ENCODE measurements around the gene ABHD10.

Gene ABHD10

DNA sequence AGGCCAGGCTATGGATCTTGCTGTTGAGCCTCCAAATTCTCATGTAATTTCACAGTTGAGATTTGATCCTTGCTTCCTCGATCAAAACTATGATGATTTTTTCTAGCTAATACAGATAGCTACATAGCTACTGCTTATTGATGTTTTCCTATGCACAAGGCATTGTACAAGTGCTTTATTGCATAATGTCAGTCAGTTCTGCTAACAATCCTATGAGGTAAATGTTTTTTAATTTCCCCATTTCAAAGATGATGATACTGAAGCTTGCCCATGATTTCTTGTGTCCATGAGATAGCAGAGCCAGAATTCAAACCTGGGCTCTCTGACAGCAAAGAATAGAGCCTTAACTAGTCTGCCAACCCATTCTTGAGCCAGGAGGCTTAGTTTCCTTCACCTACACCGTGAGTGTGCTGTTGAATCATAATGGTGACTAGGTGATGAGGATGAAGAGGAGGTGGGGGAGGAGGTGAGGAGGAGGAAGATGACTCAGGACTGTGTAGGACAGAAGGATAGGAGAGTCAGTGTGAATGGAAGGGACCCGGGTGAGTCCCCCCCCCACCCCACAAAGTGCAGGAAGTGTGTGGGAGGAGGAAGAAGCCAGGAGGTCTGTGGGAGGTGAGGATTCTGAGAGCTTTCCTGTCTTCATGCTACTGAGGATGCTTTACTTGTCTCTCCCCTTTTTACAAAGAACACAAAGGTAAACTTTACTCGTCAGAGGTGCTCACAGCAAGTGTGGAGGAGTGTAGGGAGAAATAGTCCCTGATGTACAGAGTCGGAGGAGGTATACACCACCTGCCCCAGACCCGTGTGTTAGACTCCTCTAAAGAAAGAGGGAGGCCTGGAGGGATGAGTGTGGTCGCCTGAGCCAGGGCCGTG, 23.5 kb downstream of the ABHD10 start:
- Mint-ChIP-seq H3K27me3 (peaks cover 8% of the 10 kb centered on the region), H3K4me3 (no peak overlapping the region), H3K9me3 (no peaks in the 10 kb centered on the region), H3K36me3 (no peaks in the 10 kb centered on the region), H3K27ac (no peak overlapping the region), H3K4me1 (peaks cover 22% of the 10 kb centered on the region)
- ATAC-seq: no peak

DNA sequence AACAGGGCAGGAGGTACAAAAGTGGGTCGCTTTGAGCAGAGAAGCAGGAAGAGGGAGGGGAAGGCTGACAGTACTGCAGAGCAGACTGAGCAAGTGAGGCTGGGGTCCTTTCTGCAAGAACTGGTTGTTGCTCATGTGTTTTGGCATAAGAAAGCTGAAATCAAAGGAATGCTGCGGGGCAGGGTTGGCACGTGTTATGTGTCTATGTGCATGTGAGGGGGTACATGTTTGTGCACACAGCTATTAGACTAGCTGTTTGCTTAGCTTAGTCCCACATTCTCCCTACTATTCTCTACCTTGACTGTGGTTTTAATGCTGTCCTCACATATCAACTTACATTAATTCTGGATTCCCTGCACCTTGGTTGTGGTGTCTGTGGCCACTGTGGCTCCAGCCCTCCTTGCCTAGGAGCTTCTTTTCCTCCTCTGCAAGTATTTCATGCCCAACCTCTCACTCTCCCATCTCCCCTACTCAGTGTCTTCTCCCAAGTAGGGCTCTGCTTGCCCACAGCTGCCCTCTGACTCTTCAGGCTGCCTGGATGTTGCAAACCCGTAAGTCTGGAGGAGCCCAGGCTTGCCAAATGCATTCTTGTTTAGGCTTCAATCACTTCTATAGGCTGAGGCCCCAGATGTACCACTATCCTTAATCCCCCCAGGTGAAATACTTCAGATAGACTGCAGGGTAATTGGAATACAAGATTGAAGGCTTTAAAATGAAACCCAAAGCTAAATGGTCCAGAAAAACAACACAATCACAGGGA, 24.7 kb downstream of the ABHD10 start:
- H3K27ac Mint-ChIP-seq: no peak overlapping the region
- no peaks in the 10 kb centered on the region for H3K9me3 Mint-ChIP-seq
- H3K36me3 Mint-ChIP-seq: no peaks in the 10 kb centered on the region
- peaks cover 21% of the 10 kb centered on the region for H3K4me1 Mint-ChIP-seq
- peaks cover 8% of the 10 kb centered on the region for H3K27me3 Mint-ChIP-seq
- no peak overlapping the region for H3K4me3 Mint-ChIP-seq
- no peak for ATAC-seq

GRCh38 chr3:112004187-112004586, 25.4 kb downstream of the ABHD10 start:
- no peak for ATAC-seq
- H3K9me3 Mint-ChIP-seq: no peaks in the 10 kb centered on the region
- no peaks in the 10 kb centered on the region for H3K36me3 Mint-ChIP-seq
- peaks cover 3% of the 10 kb centered on the region for H3K27me3 Mint-ChIP-seq
- no peak overlapping the region for H3K4me3 Mint-ChIP-seq
- no peak overlapping the region for H3K27ac Mint-ChIP-seq
- peaks cover 14% of the 10 kb centered on the region for H3K4me1 Mint-ChIP-seq

DNA sequence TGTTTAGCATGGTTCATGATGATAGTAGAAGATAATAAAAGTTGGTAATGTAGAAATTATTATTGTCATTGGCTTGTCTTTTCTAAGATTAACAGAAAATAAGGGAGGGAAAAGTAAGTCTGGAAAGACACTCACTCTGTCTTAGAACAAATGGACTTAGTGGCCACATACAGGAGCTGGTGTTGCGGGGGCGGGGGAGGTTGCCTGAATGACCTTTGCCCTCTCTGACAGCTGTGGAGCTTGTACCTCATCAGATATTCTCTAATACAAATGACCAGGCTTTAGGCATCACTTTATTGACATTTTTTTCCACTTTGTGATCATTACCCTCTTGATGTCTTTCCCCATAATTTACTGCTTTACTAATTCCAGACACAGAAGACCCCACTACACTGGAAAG, 25.8 kb downstream of the ABHD10 start:
- H3K4me3 Mint-ChIP-seq: no peak overlapping the region
- peaks cover 9% of the 10 kb centered on the region for H3K4me1 Mint-ChIP-seq
- no peak overlapping the region for H3K27ac Mint-ChIP-seq
- no peaks in the 10 kb centered on the region for H3K36me3 Mint-ChIP-seq
- H3K9me3 Mint-ChIP-seq: no peaks in the 10 kb centered on the region
- ATAC-seq: no peak
- H3K27me3 Mint-ChIP-seq: no peaks in the 10 kb centered on the region

DNA sequence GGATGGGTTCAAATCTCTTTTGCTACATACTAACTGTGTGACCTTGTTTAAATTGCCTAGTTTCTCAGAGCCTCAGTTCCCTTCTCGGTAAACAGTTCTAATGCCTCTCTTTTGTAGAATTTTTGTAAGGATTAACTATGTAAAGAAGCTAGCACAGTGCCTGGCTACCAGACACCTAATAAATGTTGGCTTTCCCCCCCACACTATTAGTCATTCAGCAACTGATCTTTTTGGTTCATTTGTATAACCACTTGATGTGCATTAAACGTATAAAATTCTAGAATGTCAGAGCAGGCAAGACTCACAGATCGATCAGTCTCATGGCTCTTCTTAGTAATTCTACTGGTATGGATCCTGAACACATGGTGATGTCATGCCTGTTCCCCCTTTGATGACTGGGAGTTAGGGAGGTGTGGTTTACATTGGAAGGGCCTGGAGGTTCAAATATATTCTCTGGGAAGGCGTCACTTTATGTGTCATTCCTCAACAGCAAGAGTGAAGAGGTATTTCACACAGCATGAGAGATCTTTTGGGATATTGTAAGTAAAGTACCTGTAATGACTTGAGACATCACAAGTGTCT, 26.4 kb downstream of the ABHD10 start:
- no peaks in the 10 kb centered on the region for H3K36me3 Mint-ChIP-seq
- H3K9me3 Mint-ChIP-seq: no peaks in the 10 kb centered on the region
- no peaks in the 10 kb centered on the region for H3K27me3 Mint-ChIP-seq
- peaks cover 7% of the 10 kb centered on the region for H3K4me1 Mint-ChIP-seq
- no peak for ATAC-seq
- H3K4me3 Mint-ChIP-seq: no peak overlapping the region
- no peak overlapping the region for H3K27ac Mint-ChIP-seq

GRCh38 chr3:112007633-112008032, 28.8 kb downstream of the ABHD10 start:
- no peak overlapping the region for H3K27ac Mint-ChIP-seq
- H3K36me3 Mint-ChIP-seq: no peaks in the 10 kb centered on the region
- H3K4me1 Mint-ChIP-seq: peaks cover 6% of the 10 kb centered on the region
- no peaks in the 10 kb centered on the region for H3K27me3 Mint-ChIP-seq
- H3K4me3 Mint-ChIP-seq: no peak overlapping the region
- ATAC-seq: no peak
- no peaks in the 10 kb centered on the region for H3K9me3 Mint-ChIP-seq

DNA sequence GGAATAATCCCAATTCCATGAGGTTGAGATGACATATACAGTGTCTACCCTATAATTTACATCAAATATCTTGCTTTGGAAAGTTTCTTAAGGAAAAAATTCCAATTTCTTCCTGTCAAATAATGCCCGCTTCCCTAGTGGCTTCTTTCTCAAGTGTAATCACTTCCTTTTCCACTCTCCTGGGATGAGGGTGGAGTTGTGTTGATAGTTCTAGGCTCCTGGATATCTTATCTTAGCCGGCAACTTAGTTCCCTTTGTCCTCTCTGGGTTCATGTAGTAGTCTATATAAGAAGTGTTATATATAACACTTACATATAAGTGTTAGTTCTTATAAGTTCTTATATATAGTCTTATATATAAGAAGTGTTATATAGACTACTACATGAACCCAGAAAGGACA, 30.8 kb downstream of the ABHD10 start:
- Mint-ChIP-seq H3K4me1 (peaks cover 19% of the 10 kb centered on the region), H3K27me3 (no peaks in the 10 kb centered on the region), H3K27ac (no peak overlapping the region), H3K36me3 (no peaks in the 10 kb centered on the region), H3K4me3 (no peak overlapping the region), H3K9me3 (no peaks in the 10 kb centered on the region)
- ATAC-seq: no peak

GRCh38 chr3:112010636-112011035, 31.8 kb downstream of the ABHD10 start:
- H3K27ac Mint-ChIP-seq: no peak overlapping the region
- no peak for ATAC-seq
- H3K4me1 Mint-ChIP-seq: peaks cover 19% of the 10 kb centered on the region
- no peaks in the 10 kb centered on the region for H3K9me3 Mint-ChIP-seq
- H3K36me3 Mint-ChIP-seq: no peaks in the 10 kb centered on the region
- no peak overlapping the region for H3K4me3 Mint-ChIP-seq
- no peaks in the 10 kb centered on the region for H3K27me3 Mint-ChIP-seq

DNA sequence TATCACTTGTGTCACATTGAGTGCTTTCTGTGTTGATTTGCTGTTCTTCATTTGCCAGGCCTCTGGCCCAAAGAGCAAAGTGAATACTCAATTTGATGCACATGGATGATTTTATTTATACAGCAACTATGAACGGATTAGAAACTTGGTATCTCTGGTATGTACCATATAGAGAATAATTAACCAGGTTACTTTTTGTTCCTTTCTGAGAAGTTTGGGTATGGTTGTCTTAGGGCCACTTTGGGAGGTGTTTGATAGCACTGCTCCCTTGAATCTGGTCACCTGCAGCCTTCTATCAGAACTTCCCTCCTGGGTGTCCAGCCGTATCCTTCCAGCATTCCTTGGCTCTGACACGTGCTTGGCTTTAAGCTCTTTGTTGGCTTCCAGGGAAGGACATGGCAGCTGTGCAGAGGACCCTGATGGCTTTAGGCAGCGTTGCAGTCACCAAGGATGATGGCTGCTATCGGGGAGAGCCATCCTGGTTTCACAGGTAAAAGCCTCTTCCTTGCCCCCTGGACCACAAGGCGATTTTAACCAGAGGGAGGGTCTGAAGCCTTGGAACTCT, 32.6 kb downstream of the ABHD10 start:
- ATAC-seq: no peak
- Mint-ChIP-seq H3K4me1 (peaks cover 19% of the 10 kb centered on the region), H3K27me3 (no peaks in the 10 kb centered on the region), H3K36me3 (no peaks in the 10 kb centered on the region), H3K27ac (no peak overlapping the region), H3K9me3 (no peaks in the 10 kb centered on the region), H3K4me3 (no peak overlapping the region)

GRCh38 chr3:112012205-112012992, 33.6 kb downstream of the ABHD10 start:
- ATAC-seq: no peak
- no peaks in the 10 kb centered on the region for H3K27me3 Mint-ChIP-seq
- H3K4me1 Mint-ChIP-seq: peaks cover 19% of the 10 kb centered on the region
- no peaks in the 10 kb centered on the region for H3K9me3 Mint-ChIP-seq
- H3K27ac Mint-ChIP-seq: no peak overlapping the region
- no peaks in the 10 kb centered on the region for H3K36me3 Mint-ChIP-seq
- H3K4me3 Mint-ChIP-seq: no peak overlapping the region

DNA sequence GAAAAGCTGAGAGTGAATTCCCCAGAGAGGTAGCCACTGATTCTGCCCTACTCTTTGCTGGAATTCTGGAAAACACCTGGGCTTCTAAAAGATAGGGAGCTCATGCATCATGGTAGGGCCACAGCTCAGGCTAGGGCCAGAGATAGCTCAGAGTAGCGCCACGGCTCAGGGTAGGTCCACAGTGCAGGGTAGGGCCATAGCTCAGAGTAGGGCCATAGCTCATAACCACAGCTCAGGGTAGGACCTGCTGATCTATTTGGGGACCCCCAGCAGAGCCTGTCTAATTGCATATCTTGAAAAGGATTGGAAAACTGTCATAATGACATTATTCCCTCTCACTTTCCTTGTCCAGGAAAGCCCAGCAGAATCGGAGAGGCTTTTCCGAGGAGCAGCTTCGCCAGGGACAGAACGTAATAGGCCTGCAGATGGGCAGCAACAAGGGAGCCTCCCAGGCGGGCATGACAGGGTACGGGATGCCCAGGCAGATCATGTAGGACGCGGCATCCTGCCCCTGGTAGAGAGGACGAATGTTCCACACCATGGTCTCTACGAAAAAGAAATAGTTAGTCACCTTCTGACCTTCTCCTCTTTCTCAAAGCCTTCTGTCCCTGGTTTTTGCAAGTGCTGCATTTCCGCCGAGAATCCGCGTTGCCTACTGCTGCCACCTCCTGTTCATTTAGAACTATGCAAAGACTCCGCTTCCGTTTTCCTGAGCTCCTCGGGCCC, 34.4 kb downstream of the ABHD10 start:
- H3K4me3 Mint-ChIP-seq: no peak overlapping the region
- ATAC-seq: peak; percentile 75
- H3K27me3 Mint-ChIP-seq: no peaks in the 10 kb centered on the region
- H3K4me1 Mint-ChIP-seq: peaks cover 19% of the 10 kb centered on the region
- no peak overlapping the region for H3K27ac Mint-ChIP-seq
- no peaks in the 10 kb centered on the region for H3K36me3 Mint-ChIP-seq
- no peaks in the 10 kb centered on the region for H3K9me3 Mint-ChIP-seq

GRCh38 chr3:112013784-112014143, 34.9 kb downstream of the ABHD10 start:
- Mint-ChIP-seq H3K9me3 (no peaks in the 10 kb centered on the region), H3K36me3 (no peaks in the 10 kb centered on the region), H3K4me1 (peaks cover 19% of the 10 kb centered on the region), H3K27ac (no peak overlapping the region), H3K4me3 (no peak overlapping the region), H3K27me3 (no peaks in the 10 kb centered on the region)
- ATAC-seq: no peak

DNA sequence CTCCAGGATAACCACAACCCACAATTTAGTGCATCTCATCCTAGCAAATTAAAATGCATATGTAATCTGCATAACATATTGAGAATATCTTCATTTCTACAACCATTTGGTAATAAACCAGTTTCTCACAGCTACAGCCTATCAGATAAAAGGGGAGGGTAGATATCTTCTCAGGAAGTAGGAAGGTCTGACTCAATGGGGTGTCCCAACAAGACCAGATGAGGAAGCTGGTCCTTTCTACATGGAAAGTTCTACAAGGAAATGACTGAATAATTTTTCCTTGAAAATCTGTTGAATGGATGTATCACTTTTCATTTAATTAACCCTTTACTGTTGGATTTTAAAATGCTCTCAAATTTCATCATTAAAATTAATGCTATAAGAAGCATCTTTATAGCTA, 38.3 kb downstream of the ABHD10 start:
- Mint-ChIP-seq H3K4me1 (peaks cover 19% of the 10 kb centered on the region), H3K27ac (no peak overlapping the region), H3K4me3 (no peak overlapping the region), H3K36me3 (no peaks in the 10 kb centered on the region), H3K9me3 (no peaks in the 10 kb centered on the region), H3K27me3 (no peaks in the 10 kb centered on the region)
- ATAC-seq: no peak

DNA sequence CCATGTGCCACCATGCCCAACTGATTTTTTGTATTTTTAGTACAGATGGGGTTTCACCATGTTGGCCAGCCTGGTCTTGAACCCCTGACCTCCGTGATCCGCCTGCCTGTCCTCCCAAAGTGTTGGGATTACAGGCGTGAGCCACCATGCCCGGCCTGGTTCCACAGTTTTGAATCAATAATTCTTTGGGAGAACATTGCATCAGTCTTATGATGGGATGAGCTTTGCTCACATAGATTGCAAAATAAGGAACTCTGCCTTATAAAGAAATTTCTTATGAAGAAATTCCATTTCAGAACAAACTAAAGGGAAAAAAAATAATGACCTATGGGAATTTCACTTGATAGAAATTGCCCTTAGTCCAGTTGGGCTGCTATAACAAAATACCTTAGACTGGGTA, 39.9 kb downstream of the ABHD10 start:
- no peak overlapping the region for H3K27ac Mint-ChIP-seq
- no peak overlapping the region for H3K4me3 Mint-ChIP-seq
- no peaks in the 10 kb centered on the region for H3K9me3 Mint-ChIP-seq
- H3K36me3 Mint-ChIP-seq: no peaks in the 10 kb centered on the region
- ATAC-seq: no peak
- H3K27me3 Mint-ChIP-seq: no peaks in the 10 kb centered on the region
- H3K4me1 Mint-ChIP-seq: peaks cover 6% of the 10 kb centered on the region
